ENCODE measurements around the gene TAOK1. TPM values are rescaled to one million over a fixed set of nuclear protein-coding genes. Genes with fewer than 3 reads are reported as not detected.

TAOK1 gene
- total RNA-seq, 1 experiment from 2014 or later = 56.3 TPM

GRCh38 chr17:29577385-29578211, 187.4 kb downstream of the TAOK1 start:
- intact Hi-C loops (cut with micrococcal nuclease) = no loop called here
- RAD21 ChIA-PET (ENCODE audit: low non-redundant PET in 1 of 2, low total read pairs in 2 of 2, uncharacterized antibody in 2 of 2, unreplicated experiment in 2 of 2) = no interaction called here
- Histone ChIP-seq H3K9me3 (ENCODE audit: control insufficient read depth in 1 of 2, insufficient read depth in 1 of 2, low read depth in 1 of 2, low read length in 2 of 2) (no peaks in the 10 kb centered on the region), H3K36me3 (ENCODE audit: control insufficient read depth in 1 of 2, insufficient read depth in 2 of 2, low read length in 2 of 2) (peaks cover 9 to 10% of the 10 kb centered on the region in 2 experiments; a peak in 2 of 4 replicates), H3K4me3 (replicated peaks in 1 of 2; ENCODE audit: low read depth in 1 of 2, low read length in 2 of 2) (no peak overlapping the region), H4K20me1 (ENCODE audit: insufficient read depth) (no peaks in the 10 kb centered on the region), H3K27me3 (ENCODE audit: insufficient read depth, low read length) (no peaks in the 10 kb centered on the region), H3K4me2 (ENCODE audit: low read length) (no peak overlapping the region), H3K79me2 (ENCODE audit: insufficient read depth, low read length) (no peaks in the 10 kb centered on the region; the same call in 1 of the 2 replicates), H3K27ac (ENCODE audit: low read depth, low read length) (no peak overlapping the region), H3K9me2 (ENCODE audit: insufficient read depth) (no peaks in the 10 kb centered on the region), H3K9ac (ENCODE audit: low read length) (no peak overlapping the region), H2AFZ (ENCODE audit: low read depth, low read length, poor library complexity, severe bottlenecking) (no peak overlapping the region), H3K4me1 (ENCODE audit: control insufficient read depth in 1 of 2, insufficient read depth in 2 of 2, low read length in 2 of 2) (peaks cover 0 to 14% of the 10 kb centered on the region in 2 experiments; a peak in 2 of 4 replicates)
- ATAC-seq (no peak), DNase-seq (ENCODE audit: low read depth, low spot score) (no peak)
- CTCF ChIA-PET = interaction anchor here (1.5 to 6.0 kb wide), 3 partner anchors 11 to 62 kb away, joined by 3 to 38 read pairs (median 4); partner anchors contain the start of genes ABHD15 and ANKRD13B
- no peak for TF ChIP-seq SP1 (IDR thresholded peaks at IDR 0.05; ENCODE audit: low read depth)
- no peak for TF ChIP-seq ATF3 (IDR thresholded peaks at IDR 0.05)
- no peak for TF ChIP-seq RAD21 (IDR thresholded peaks at IDR 0.05; ENCODE audit: low read depth)
- no peak for TF ChIP-seq YY1 (IDR thresholded peaks at IDR 0.05; ENCODE audit: extremely low read depth, insufficient replicate concordance, low read depth, low read length)
- no peak for TF ChIP-seq ZNF274 (IDR thresholded peaks at IDR 0.05; ENCODE audit: low read depth, low read length)
- TF ChIP-seq REST (IDR thresholded peaks at IDR 0.05; ENCODE audit: low read depth) = no peak
- no peak for TF ChIP-seq EZH2phosphoT487 (IDR thresholded peaks at IDR 0.05; ENCODE audit: borderline replicate concordance)
- TF ChIP-seq CTCF (IDR thresholded peaks at IDR 0.05 in 2 of 3, conservative IDR thresholded peaks at IDR 0.05 in 1 of 3; ENCODE audit: borderline replicate concordance in 1 of 3, insufficient read depth in 1 of 3, low read depth in 2 of 3, low read length in 2 of 3) = no peak
- TF ChIP-seq CBX3 (IDR thresholded peaks at IDR 0.05; ENCODE audit: low read depth) = no peak
- no peak for TF ChIP-seq ZBTB33 (IDR thresholded peaks at IDR 0.05; ENCODE audit: extremely low read depth, insufficient replicate concordance, low read length)
- no peak for TF ChIP-seq EGR1 (IDR thresholded peaks at IDR 0.05; ENCODE audit: low read depth)
- TF ChIP-seq FOSL1 (IDR thresholded peaks at IDR 0.05; ENCODE audit: low read depth) = no peak
- no peak for TF ChIP-seq POLR2A (IDR thresholded peaks at IDR 0.05; ENCODE audit: borderline replicate concordance, extremely low read depth, insufficient read depth, insufficient read length)
- TF ChIP-seq JUND (IDR thresholded peaks at IDR 0.05) = no peak
- TF ChIP-seq SRF (IDR thresholded peaks at IDR 0.05; ENCODE audit: low read depth) = no peak
- no peak for TF ChIP-seq ZFX (IDR thresholded peaks at IDR 0.05)
- no peak for TF ChIP-seq EZH2 (IDR thresholded peaks at IDR 0.05)
- no peak for TF ChIP-seq ELF1 (IDR thresholded peaks at IDR 0.05; ENCODE audit: borderline replicate concordance, low read depth)
- no peak for TF ChIP-seq SIN3A (IDR thresholded peaks at IDR 0.05; ENCODE audit: low read depth)
- POLR2A ChIA-PET = no interaction called here
- no TSS peak for BruUV-seq (replicated peaks)

Measured in HCT116 (cell line).